D721Med (cell line): ENCODE measurements around the gene PRDM15.

Experiments
- DNase-seq: peaks from one replicate; pipeline ENCODE4 v3.0.0; 2011; ENCODE audit warnings: low spot score; ENCODE audit not compliant: insufficient read length
- FAIRE-seq: peaks from 2 replicates; lab custom pipeline; 2011; peaks lifted over from hg19 to GRCh38; lab: Jason Lieb, UNC
- CTCF ChIP-seq: IDR thresholded peaks from 2 replicates; pipeline ENCODE4 v1.5.1; 2012; ENCODE audit warnings: mild to moderate bottlenecking, control low read depth; ENCODE audit not compliant: insufficient read depth; ENCODE audit errors: missing control alignments

PRDM15 gene

GRCh38 chr21:41879190-41879998 is at the start of gene PRDM15:
TSS of gene PRDM15 (minus strand) at chr21:41879344. CDS start at chr21:41860363, 18,981 bp downstream.
- TF ChIP-seq CTCF = no peak
- FAIRE-seq (no peak), DNase-seq (peak; percentile 80)

- DNase-seq (no peak), FAIRE-seq (no peak)
- no peak for TF ChIP-seq CTCF
Measured at GRCh38 chr21:41928621-41929220, 49.6 kb upstream of the PRDM15 start.

- FAIRE-seq = no peak
- TF ChIP-seq CTCF = no peak
- DNase-seq = no peak
Measured at GRCh38 chr21:41927727-41928409, 48.7 kb upstream of the PRDM15 start.

- DNase-seq (no peak), FAIRE-seq (no peak)
- no peak for TF ChIP-seq CTCF
Measured at GRCh38 chr21:41926807-41927171, 47.6 kb upstream of the PRDM15 start.

- no peak for FAIRE-seq
- DNase-seq = no peak
- TF ChIP-seq CTCF = no peak
Measured at GRCh38 chr21:41926117-41926806, 47.1 kb upstream of the PRDM15 start.

GRCh38 chr21:41925767-41926116 is 46.6 kb upstream of the PRDM15 start:
- no peak for TF ChIP-seq CTCF
- no peak for DNase-seq
- FAIRE-seq = no peak
